Tongue (tissue), 2 donors: ENCODE measurements around the gene LECT2. TPM values are rescaled to one million over a fixed set of nuclear protein-coding genes. Genes with fewer than 3 reads are reported as not detected.

ENCODE experiments used
- DNase-seq: peaks from one replicate; pipeline ENCODE4 v3.0.0-alpha.2; 2015
- total RNA-seq: library from RNA; depleted of rRNA; stranded (reverse); fragments of >200 nt; gene quantifications from one replicate; pipeline ENCODE4 v1.2.3, GENCODE V29; 2014

Gene LECT2
- not detected for total RNA-seq

- DNase-seq, result no peak
Observed at GRCh38 chr5:135954899-135955298, at the start of gene LECT2. TSS of gene LECT2 (minus strand) at chr5:135954983. CDS start at chr5:135954833, 150 bp downstream.

DNA sequence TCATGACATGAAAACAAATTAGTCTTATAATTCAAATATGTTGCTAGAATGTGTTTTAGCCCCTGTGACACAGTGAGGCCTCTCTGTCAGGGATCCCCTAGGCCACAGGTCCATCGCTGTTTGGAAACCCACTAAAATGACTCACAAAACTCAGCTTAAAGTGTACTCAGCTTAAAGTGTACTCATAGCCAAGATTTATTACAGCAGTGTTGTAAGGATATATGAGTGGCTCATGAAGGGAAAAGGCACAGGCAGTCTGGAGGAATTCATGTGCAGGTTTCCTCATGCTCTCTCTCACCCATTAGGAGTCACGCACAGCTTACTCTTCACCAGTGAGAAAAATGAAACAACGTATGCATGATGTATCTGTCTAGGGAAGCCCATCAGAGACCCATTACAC is 49.7 kb upstream of the LECT2 start:
- no peak for DNase-seq

- peak; percentile 81 for DNase-seq
Observed at GRCh38 chr5:136001466-136001981, 46.7 kb upstream of the LECT2 start.

- no peak for DNase-seq
Observed at GRCh38 chr5:136000932-136001331, 46.1 kb upstream of the LECT2 start.

DNA sequence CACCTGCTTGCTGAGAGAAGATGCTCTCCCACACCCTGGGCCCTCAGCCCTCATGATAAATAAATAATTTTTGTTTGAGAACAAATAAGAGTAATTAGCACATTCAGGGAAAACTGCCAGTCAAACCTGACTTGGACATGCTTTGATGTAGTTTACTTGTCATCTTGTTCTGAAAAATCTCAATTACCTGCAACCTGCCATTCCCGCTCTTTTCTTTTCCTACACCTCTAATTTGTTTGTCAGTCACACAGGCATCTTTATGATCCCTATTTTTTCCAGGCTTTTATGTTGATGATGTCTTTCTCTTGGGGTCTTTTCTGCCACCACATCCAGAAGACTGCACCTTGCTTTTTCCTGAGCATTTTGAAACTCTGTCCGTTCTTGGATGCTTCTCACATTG is 45.4 kb upstream of the LECT2 start:
- no peak for DNase-seq

GRCh38 chr5:135999406-136000139 is 44.8 kb upstream of the LECT2 start:
- no peak for DNase-seq

DNA sequence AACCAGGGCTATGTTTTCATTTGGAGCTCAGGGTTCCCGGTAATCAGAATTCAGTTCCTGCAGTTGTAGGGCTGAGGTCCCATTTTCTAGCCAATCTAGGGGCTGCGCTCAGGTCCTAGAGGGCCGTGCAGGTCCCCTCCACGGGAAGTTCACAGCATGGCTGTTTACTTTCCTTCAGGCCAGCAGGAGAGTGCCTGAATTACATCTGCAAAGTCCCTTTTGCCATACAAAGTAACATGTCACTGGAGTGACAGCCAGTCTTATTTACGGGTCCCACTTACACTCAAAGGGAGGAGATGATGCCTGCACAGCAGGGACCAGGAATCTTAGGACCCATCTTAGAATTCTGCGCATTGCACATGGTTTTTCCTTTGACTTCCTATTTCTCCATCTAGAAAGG is 44.1 kb upstream of the LECT2 start:
- DNase-seq, result no peak

GRCh38 chr5:135997673-135998335 is 43.0 kb upstream of the LECT2 start:
- peak; percentile 62 for DNase-seq

- no peak for DNase-seq
Observed at GRCh38 chr5:135996611-135997010, 41.8 kb upstream of the LECT2 start.

GRCh38 chr5:135995976-135996375 is 41.2 kb upstream of the LECT2 start:
- DNase-seq, result no peak

DNA sequence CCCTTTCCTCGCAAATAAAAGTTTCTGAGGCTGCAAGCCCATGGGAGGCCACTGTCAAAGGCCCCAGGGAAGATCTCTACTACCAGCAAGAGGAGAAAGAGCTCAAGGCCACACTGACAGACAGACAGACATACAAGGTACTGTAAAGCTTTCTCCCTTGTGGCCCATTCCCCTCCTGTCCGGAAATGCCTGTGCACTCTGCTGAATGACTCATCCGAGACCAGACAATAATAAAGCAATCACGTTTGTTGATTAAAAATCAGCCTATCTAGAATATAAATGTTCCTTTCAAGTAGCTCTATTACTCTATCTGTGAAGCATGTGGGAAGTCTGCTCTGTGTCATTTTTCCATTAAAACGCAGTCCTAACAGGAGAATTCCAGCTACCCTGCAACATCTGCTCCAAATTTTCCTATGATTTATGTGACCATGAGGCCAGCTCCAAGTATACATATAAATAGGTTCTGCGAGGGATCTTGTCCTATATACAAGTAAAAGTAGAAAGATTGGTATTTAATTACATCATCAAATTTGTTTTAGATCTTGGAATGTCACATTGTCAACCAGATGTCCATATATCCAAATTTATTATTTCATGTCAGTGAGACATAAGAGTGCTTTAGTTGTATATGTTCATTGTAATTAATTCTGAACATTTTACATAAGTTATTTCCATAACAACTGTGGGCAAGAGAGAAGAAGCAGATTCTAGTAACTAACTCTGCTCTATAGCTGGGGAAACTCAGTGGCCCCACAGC is 39.3 kb upstream of the LECT2 start:
- peak; percentile 83 for DNase-seq

DNA sequence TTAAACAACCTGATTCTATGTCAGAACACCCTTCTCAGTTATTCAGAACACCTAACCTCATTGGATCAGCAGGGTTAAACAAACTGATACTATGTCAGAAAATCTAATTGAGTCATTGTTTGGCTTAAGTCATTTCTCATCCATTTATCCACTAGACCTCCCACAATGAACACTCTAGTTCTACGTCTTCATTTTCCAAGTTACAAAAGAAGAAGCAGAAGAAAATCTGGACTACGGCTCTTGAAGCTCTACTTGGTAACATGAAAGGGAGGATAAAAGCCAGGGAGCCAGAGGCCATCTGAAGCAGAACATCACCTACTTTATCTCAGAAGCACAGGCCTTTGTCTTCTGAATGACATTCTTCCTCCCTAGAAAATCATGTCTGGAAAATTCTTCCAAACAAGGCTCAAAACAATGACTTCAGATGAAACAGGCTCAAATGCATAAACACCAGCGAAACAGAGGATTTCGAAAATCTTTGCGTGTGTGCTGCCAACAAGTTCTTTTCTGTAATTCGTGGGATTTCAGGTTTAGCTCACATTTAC is 38.6 kb upstream of the LECT2 start:
- DNase-seq, result peak; percentile 67

DNA sequence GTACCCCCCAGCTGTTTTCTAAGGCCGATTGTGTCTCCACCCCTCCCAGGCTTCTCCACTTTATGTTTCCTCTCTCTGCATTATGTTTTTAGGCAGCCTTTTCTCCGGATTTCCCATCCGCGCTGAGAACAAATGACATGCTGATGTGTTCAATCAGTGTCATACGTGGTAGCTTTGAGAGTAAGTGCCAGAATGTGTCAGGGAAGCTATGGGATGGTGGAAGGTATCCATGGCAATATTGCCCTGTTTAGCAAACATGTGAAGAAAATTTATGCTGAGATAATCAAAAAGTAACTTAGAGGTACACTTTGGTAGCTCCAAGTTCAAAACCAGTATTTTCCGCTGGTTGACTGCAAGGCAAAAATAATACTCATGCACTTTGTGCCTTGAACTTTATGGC is 36.6 kb upstream of the LECT2 start:
- DNase-seq, result no peak

- no peak for DNase-seq
Observed at GRCh38 chr5:135990528-135991255, 35.9 kb upstream of the LECT2 start.

DNA sequence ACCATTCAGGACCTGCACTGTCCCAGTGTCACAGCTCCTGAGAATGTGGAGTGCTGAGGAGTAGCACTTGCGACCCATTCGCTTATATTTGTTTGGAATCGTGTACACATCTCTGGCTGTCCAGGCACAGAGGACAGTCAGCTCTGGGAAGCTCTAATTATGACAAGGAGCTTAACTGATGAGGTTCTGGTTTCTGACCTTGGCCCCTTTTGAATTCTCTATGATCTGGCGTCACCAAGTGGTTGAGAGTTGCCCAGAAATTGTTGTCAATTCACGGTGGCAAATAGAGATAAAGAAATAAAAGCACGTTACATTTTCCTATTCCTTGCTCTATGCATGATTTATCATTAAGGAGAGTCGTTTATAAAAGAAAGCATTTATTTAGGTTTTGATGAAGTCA is 34.9 kb upstream of the LECT2 start:
- no peak for DNase-seq

- DNase-seq, result no peak
Observed at GRCh38 chr5:135988546-135988945, 33.8 kb upstream of the LECT2 start.

- DNase-seq, result peak; percentile 63
Observed at GRCh38 chr5:135986891-135987401, 32.2 kb upstream of the LECT2 start.

DNA sequence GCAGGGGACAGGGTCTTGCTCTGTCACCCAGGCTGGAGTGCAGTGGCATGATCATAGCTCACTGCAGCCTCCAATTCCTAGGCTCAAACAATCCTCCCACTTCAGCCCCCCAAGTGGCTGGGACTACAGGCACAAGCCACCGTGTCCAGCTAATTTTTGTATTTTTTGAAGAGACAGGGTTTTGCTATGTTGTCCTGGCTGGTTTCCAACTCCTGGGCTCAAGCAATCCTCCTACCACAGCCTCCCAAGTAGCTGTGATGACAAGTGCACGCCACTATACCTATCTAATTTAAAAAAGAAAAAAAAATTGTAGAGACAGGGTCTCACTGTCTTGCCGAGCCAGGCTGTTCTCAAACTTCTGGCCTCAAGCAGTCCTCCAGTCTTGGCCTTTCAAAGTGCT is 31.6 kb upstream of the LECT2 start:
- no peak for DNase-seq

DNA sequence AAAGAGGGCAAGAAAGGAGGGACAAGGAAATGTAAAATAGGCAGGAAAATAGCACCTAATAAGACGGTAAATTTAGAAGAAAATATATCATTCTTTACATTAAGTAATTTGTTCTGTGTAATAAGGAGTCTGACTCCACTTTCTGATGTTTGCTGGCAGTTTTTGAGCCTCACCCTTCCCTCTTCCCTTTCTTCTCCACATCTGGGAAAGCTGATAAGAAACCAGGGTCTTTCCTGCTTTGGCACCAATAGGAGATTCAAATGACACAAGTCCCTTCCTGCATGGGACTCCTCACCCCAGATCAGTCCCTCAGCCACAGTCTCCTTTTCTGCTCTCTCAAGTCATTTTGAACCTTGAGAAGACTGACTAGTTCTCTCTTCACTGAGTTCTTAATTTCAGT is 31.2 kb upstream of the LECT2 start:
- DNase-seq, result no peak

GRCh38 chr5:135980620-135981019 is 25.8 kb upstream of the LECT2 start:
- no peak for DNase-seq

GRCh38 chr5:135979510-135979909 is 24.7 kb upstream of the LECT2 start:
- peak; percentile 90 for DNase-seq

DNA sequence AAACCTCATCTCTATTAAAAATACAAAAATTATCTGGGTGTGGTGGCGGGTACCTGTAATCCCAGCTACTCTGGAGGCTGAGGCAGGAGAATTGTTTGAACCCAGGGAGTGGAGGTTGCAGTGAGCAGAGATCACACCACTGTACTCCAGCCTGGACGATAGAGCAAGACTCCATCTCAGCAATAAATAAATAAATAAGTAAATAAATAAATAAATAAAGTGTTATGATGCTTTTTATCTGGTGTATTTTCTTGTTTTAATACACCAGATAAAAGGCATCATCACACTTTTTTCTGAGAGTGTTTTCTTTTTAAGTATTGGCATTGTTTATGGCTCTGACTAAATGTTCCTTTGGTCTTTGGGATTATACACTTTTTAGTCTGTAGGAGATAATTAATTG is 24.2 kb upstream of the LECT2 start:
- no peak for DNase-seq
